HG03060 (cell line): ENCODE measurements around the gene POP7.
"Not testable (repeated sequence)": the region's sequence is repeated elsewhere in the genome, so short reads cannot be mapped to it uniquely, and the experiment has no call there.

ENCODE experiments used
- ATAC-seq: cut with Tn5 transposase; IDR thresholded peaks from one replicate; pipeline ENCODE4 v1.9.1; 2021; ENCODE audit warnings: low read depth, moderate number of reproducible peaks; ENCODE audit not compliant: unreplicated experiment

POP7 gene

GRCh38 chr7:100721505-100721812 is 15.5 kb downstream of the POP7 start:
- no peak for ATAC-seq

- ATAC-seq, result no peak
Measured at GRCh38 chr7:100722480-100723212, 16.7 kb downstream of the POP7 start.

DNA sequence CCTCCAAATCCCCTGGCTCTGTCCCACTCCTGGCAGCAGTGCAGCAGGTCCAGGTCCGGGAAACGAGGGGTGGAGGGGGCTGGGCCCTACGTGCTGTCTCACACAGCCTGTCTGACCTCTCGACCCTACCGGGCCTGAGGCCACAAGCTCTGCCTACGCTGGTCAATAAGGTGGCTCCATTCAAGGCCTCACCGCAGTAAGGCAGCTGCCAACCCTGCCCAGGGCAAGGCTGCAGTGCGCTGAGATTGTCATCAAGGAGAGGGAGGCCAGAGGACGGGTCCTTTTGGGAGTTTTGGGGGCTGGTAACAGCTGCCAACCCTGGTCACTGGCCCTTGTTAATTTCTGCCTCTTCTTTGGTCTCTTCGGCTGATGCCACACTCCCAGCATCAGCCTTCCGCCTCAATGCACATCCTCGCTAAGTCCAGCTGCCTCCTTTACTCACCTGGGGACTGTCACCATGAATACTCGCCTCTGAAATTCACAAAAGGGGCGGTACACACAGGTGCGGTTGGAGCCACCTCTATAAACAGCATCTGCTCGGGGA is 17.9 kb downstream of the POP7 start:
- no peak for ATAC-seq

DNA sequence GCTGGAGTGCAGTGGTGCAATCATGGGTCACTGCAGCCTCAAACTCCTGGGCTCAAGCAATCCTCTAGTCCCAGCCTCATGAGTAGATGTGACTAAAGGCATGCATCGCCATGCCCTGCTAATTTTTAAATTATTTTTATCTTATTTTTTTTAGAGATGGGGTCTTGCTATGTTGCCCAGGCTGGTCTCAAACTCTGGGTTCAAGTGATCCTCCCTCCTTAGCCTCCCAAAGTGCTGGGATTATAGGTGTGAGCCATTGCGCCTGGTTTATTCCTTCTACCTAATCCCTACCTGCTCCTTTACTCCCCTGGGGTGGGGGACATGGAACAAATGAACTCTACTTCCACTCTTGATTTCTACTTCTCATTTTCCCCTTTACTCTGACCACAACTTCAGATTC is 18.4 kb downstream of the POP7 start:
- ATAC-seq, result not testable (repeated sequence)

DNA sequence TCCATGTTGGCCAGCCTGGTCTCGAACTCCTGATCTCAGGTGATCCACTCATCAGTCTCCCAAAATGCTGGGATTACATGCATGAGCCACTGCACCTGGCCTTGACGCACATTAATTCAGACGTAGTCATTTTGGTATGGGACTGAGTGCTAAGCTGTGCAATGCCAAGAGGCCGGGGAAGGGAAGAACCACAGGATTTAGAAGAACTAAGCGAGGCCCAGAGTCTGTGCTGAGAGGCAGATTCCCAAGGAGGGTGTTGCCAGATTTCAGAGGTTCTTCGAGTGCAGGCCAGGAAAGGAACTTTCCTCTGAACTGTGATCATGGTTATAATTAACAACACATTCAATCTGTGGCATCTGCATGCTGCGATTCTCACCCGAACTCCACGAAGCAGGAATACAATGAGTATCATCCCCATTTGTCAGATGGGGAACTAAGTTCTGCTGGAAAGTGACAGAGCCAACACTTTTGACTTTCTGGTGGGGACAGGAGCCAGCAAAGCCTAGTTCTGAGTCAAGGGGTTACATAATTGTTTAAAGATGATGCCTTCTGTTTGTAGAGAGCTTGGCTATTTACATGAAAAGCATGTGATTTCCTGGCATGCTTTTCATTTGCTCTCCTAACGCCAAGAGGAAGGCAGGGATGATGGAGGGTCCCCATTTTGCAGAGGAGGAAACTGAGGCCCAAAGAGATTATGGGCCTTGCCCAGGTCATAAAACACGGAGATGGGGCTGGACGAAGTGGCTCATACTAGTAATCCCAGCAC is 21.3 kb downstream of the POP7 start:
- ATAC-seq, result no peak

GRCh38 chr7:100728196-100728595 is 22.3 kb downstream of the POP7 start:
- ATAC-seq, result no peak

DNA sequence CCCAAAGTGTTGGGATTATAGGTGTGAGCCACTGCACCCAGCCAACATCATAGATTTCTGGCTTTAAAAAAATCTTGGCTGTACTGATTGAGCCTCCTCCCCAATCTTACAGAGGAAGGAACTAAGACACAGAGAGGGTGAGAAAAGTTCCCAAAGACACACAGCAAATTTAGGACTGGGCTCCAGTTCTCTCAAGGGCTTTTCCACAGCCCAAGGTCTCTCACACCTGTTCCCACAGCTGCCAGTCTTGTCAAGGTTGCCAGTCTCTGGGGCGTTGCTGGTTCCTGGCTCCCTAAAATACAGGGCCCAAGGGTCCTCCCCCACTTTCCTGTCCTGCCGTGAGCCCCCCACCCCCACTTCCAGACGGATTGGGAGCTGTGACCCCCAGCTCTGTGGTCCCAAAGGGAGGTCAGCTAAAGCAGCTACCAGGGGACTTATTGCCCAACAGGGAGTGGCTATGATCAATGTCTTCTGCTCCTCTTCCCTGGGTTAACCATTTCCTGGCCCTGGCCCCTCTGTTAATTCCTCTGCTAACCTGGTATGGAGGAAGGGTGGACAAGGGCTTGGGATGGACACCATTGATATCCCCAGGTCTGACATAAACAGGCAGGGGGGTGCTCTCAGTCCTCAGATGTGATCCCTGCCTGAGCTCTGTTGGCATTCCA is 24.3 kb downstream of the POP7 start:
- ATAC-seq, result no peak

DNA sequence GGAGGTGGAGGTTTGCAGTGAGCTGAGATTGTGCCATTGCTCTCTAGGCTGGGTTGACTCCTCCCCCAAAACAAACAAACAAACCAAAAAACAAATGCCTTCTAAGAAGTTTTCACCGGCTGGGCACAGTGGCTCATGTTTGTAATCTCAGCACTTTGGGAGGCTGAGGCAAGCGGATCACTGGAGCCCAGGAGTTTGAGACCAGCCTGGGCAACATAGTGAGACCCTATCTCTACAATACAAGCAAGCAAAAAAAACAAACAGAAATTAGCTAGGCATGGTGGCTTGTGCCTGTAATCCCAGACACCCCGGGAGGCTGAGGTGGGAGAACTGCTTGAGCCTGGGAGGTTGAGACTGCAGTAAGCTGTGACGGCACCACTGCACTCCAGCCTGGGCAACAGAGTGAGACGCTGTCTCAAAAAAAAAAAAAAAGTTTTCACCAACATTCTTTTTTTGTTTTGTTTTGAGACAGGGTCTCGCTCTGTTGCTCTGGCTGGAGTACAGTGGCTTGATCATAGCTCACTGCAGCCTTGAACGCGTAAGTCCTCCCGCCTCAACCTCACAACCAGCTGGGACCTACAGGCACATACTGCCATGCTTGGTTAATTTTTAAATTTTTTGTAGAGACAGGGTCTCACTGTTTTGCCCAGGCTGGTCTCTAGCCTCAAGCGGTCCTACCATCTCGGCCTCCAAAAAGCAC is 26.2 kb downstream of the POP7 start:
- no peak for ATAC-seq

GRCh38 chr7:100735730-100736129 is 29.8 kb downstream of the POP7 start:
- no peak for ATAC-seq

- no peak for ATAC-seq
Measured at GRCh38 chr7:100736671-100737070, 30.8 kb downstream of the POP7 start.

GRCh38 chr7:100739934-100740333 is 34.0 kb downstream of the POP7 start:
- ATAC-seq, result no peak

- ATAC-seq, result no peak
Measured at GRCh38 chr7:100744605-100745004, 38.7 kb downstream of the POP7 start.

- ATAC-seq, result no peak
Measured at GRCh38 chr7:100745184-100745583, 39.3 kb downstream of the POP7 start.

- ATAC-seq, result no peak
Measured at GRCh38 chr7:100752994-100753393, 47.1 kb downstream of the POP7 start.

GRCh38 chr7:100753750-100754149 is 47.8 kb downstream of the POP7 start:
- no peak for ATAC-seq
